GM12878 (cell line): ENCODE data around the gene TIGAR. TPM values are rescaled to one million over a fixed set of nuclear protein-coding genes. Genes with fewer than 3 reads are reported as not detected.

Experiments used
- ATAC-seq: fragments of 200-7000 bp; cut with Tn5 transposase; 3 replicates; pipeline ENCODE4 v1.9.1; 2020; ENCODE audit warnings: mild to moderate bottlenecking, moderate library complexity
- BruUV-seq: library from RNA; stranded (reverse); fragments of 400-500 nt; replicated peaks from 2 replicates; lab custom pipeline; 2021; lab: Mats Ljungman, UMichigan
- CTCF ChIA-PET: fragments of 300-600 bp; sonication (Branson Sonifier 250); formaldehyde crosslinking; extraction: SDS; loops from one replicate; lab custom pipeline; 2021; ENCODE audit warnings: inconsistent platforms; lab: Yijun Ruan, JAX
- POLR2A ChIA-PET: fragments of 350-600 bp; formaldehyde crosslinking; extraction: SDS; loops from one replicate; lab custom pipeline; 2021; ENCODE audit warnings: inconsistent platforms; lab: Charles Lee
- RAD21 ChIA-PET: fragments of 300-600 bp; sonication (Branson Sonifier 250); formaldehyde crosslinking; loops from one replicate; lab custom pipeline; 2023; ENCODE audit warnings: antibody characterized with exemption; ENCODE audit not compliant: unreplicated experiment; lab: Charles Lee
- SMC1A ChIA-PET: fragments of 300-600 bp; sonication (Branson Sonifier 250); formaldehyde crosslinking; loops from one replicate; lab custom pipeline; 2023; ENCODE audit not compliant: unreplicated experiment, uncharacterized antibody; lab: Charles Lee
- DNase-seq: peaks from one replicate; pipeline ENCODE4 v3.0.0-alpha.2; 2011; ENCODE audit warnings: low read depth, low spot score
- FAIRE-seq: peaks from 3 replicates; lab custom pipeline; 2011; peaks lifted over from hg19 to GRCh38; lab: Jason Lieb, UNC
- H2AFZ ChIP-seq: 2 replicates; pipeline ENCODE4 v1.6.0; 2011; ENCODE audit warnings: low read depth, low read length, control low read depth; ENCODE audit not compliant: control insufficient read depth
- H3K27ac ChIP-seq: 2 replicates; pipeline ENCODE4 v1.5.1; 2011; ENCODE audit warnings: control low read depth; ENCODE audit not compliant: control insufficient read depth, insufficient read depth
- H3K27me3 ChIP-seq, 2 experiments: replicated peaks in 1 of 2; 2 replicates each; pipeline versions ENCODE4 v1.6.0 to v1.6.1; 2011; ENCODE audit warnings: low read length in 1 of 2; ENCODE audit not compliant: control insufficient read depth in 2 of 2, insufficient read depth in 2 of 2
- H3K36me3 ChIP-seq, 2 experiments: 2 replicates each; pipeline ENCODE4 v1.5.1; 2011; ENCODE audit warnings: low read length in 1 of 2; ENCODE audit not compliant: control insufficient read depth in 2 of 2, insufficient read depth in 2 of 2
- H3K4me1 ChIP-seq: 2 replicates; pipeline ENCODE4 v1.6.1; 2011; ENCODE audit warnings: mild to moderate bottlenecking, low read length, moderate library complexity, mixed read lengths; ENCODE audit not compliant: control insufficient read depth, insufficient read depth
- H3K4me2 ChIP-seq: 2 replicates; pipeline ENCODE4 v1.6.0; 2011; ENCODE audit warnings: control low read depth; ENCODE audit not compliant: control insufficient read depth, insufficient read depth
- H3K4me3 ChIP-seq: fragments of 200-600 bp; sonication (generic); 2 replicates; pipeline ENCODE4 v1.5.1; 2016
- H3K79me2 ChIP-seq: 2 replicates; pipeline ENCODE4 v1.6.0; 2011; ENCODE audit warnings: low read length; ENCODE audit not compliant: control insufficient read depth, insufficient read depth
- H3K9ac ChIP-seq: 2 replicates; pipeline ENCODE4 v1.8.0; 2011; ENCODE audit warnings: low read length, control low read depth, mixed read lengths; ENCODE audit not compliant: control insufficient read depth, insufficient read depth
- H3K9me3 ChIP-seq: replicated peaks from 3 replicates; pipeline ENCODE4 v1.5.1; 2011; ENCODE audit warnings: mild to moderate bottlenecking, low read length; ENCODE audit not compliant: control insufficient read depth, insufficient read depth
- H4K20me1 ChIP-seq: 2 replicates; pipeline ENCODE4 v1.6.0; 2011; ENCODE audit not compliant: control insufficient read depth, insufficient read depth
- BHLHE40 ChIP-seq, 2 experiments: fragments of 450-650 bp in 1 of 2; IDR thresholded peaks; 2 replicates each; pipeline ENCODE4 v1.6.1; 2011 to 2017; ENCODE audit warnings: low read depth in 2 of 2, borderline replicate concordance in 1 of 2, improper control_type of control experiment in 1 of 2, low read length in 1 of 2, mild to moderate bottlenecking in 1 of 2
- CREM ChIP-seq: IDR thresholded peaks from 2 replicates; pipeline ENCODE4 v1.6.1; 2014; ENCODE audit warnings: antibody characterized with exemption, low read depth
- EED ChIP-seq: sonication (generic); IDR thresholded peaks from 2 replicates; pipeline ENCODE4 v1.6.1; 2016; ENCODE audit warnings: antibody characterized with exemption, low read depth
- FOXK2 ChIP-seq: fragments of 450-650 bp; IDR thresholded peaks from 2 replicates; pipeline ENCODE4 v1.6.1; 2017; ENCODE audit warnings: mild to moderate bottlenecking, moderate library complexity
- FOXM1 ChIP-seq: IDR thresholded peaks from 2 replicates; pipeline ENCODE4 v1.6.1; 2012; ENCODE audit warnings: low read depth, mild to moderate bottlenecking, inconsistent platforms, low read length, moderate library complexity
- GATAD2B ChIP-seq: fragments of 450-650 bp; conservative IDR thresholded peaks from 2 replicates; pipeline ENCODE4 v1.6.1; 2017; ENCODE audit warnings: low read depth, mild to moderate bottlenecking, moderate library complexity
- JUNB ChIP-seq: IDR thresholded peaks from 2 replicates; pipeline ENCODE4 v1.6.1; 2016; ENCODE audit warnings: antibody characterized with exemption, mild to moderate bottlenecking
- KAT2A ChIP-seq: conservative IDR thresholded peaks from 2 replicates; pipeline ENCODE4 v1.6.1; 2011; ENCODE audit warnings: low read depth, low read length; ENCODE audit not compliant: control insufficient read depth
- NFYA ChIP-seq: IDR thresholded peaks from 2 replicates; pipeline ENCODE4 v1.6.1; 2011; ENCODE audit warnings: low read depth, mild to moderate bottlenecking, low read length, improper control_type of control experiment, borderline replicate concordance
- NR2C2 ChIP-seq: IDR thresholded peaks from 2 replicates; pipeline ENCODE4 v1.6.1; 2011; ENCODE audit warnings: borderline replicate concordance, low read depth; ENCODE audit not compliant: control insufficient read depth, insufficient read length
- SMARCA5 ChIP-seq: fragments of 450-650 bp; IDR thresholded peaks from 2 replicates; pipeline ENCODE4 v1.6.1; 2017; ENCODE audit warnings: mild to moderate bottlenecking
- WGBS: methylation state at CpG from one replicate; pipeline ENCODE4 v1.1.6; 2016; ENCODE audit warnings: low lambda C conversion rate; ENCODE audit not compliant: insufficient replicate concordance, insufficient coverage; ENCODE audit errors: missing lambda C conversion rate; 5-methylcytosine and 5-hydroxymethylcytosine counted together
- in situ Hi-C: fragments of 300-500 bp; cut with MboI; formaldehyde crosslinking; loops from 9 replicates; pipeline ENCODE4 v1.14.3; 2018; ENCODE audit warnings: mixed read lengths
- intact Hi-C: fragments of 100-400 bp; cut with micrococcal nuclease; formaldehyde crosslinking; loops from one replicate; pipeline ENCODE4 v1.14.2; 2022; ENCODE audit not compliant: unreplicated experiment
- polyA plus RNA-seq, 11 experiments: library from polyadenylated mRNA; depleted of rRNA in 4 of 11; unstranded in 6 of 11; stranded (reverse) in 5 of 11; fragments of >200 nt; fragmentation: Nextera tagmentation in 4 of 11; fragmentation: Illumina TruSeq in 1 of 11; extraction: Ambion mirVana in 4 of 11; extraction: Trizol in 1 of 11; gene quantifications; 1 replicate in 1 of 11; 2 replicates in 10 of 11; pipeline versions ENCODE4 v1.2.1 to v1.2.3, GENCODE V29; 2011 to 2016; ENCODE audit warnings: inconsistent platforms in 2 of 11, missing spikeins in 2 of 11, low read depth in 1 of 11
- total RNA-seq, 4 experiments: library from RNA; depleted of rRNA in 3 of 4; stranded (reverse); fragments of >200 nt in 3 of 4; fragmentation: Illumina TruSeq in 1 of 4; extraction: Trizol in 1 of 4; gene quantifications; 2 replicates each; pipeline versions ENCODE4 v1.2.1 to v1.2.3, GENCODE V29; 2013 to 2021
- TF ChIP-seq, protein P1 (sequence below): IDR thresholded peaks from 2 replicates; pipeline ENCODE4 v1.6.1; 2011; ENCODE audit warnings: borderline replicate concordance, low read depth, mild to moderate bottlenecking, moderate library complexity, low read length; ENCODE audit not compliant: insufficient read depth, poor library complexity, severe bottlenecking

Gene TIGAR
- total and polyA plus RNA-seq, 10 of the 15 experiments (the other 5 are each of a cell fraction or from before 2014, with no cell fraction given), result 7.6 to 45.7 (median 16.5) TPM

DNA sequence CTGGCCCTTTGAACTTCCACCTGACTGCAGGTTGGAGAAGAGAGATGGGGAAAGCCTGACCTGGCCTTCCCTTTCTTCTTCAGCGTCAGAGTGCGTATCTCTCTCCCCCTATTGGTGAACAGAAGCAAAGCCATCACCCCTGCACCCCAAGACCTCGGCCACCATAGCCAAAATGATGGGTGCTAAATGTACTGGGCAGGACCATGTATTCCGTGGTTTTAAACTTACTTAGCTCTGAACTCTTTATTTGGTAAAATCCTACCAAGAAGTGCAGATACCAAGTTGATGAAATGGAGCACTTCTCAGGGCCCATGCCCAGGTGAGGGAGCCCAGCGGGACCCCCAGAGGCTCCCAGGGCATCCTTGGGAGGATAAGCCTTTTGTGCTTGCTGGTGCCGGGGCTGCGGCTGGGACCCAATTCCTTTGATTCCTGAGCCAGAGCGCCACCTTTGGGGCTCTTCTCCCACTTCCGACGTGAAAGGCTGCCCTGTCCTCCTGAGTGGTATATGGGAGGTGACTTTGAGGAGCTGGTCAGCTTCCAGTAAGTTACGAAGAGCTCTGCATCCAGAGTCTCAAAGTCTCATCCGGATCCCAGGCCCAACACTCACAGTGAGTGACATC lies 38.0 kb upstream of the TIGAR start (continued):
- no peak for TF ChIP-seq GATAD2B

DNA sequence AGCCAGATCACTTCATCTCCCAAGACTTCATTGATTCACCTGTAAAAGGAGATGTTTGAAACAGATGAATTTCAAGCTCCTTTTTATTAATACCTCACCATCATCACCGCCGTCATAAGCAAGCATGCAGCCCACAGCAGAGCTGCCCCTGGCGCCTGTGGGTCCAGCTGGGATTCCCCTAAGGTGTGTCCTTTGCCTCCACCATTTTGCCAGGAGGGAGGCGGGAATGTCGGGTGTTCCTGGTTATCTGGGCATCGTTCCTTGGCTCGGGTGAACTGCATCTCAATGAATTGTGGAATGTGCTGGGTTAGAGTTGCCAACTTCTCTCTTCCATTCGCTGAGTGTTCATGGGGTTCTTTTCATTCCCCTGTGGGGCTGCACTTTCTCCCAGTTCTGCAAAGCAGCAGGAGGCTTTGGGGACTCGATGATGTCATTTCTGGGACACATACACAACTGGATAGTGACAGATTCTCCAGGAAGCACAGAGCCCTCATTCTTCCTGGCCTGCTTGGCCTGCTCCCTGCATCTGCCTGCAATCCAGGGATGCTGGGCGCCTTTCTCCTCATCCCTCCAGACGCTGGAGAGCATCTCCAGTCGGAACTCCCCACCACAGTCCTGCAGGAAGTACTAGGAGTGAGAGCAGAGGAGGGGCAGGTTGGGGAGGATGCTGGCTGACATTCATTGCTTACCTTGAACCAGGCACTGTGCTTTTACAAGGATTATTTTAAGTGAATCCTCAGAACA lies 37.3 kb upstream of the TIGAR start:
- intact Hi-C loops (no loop called here), in situ Hi-C loops (no loop called here)
- POLR2A ChIA-PET, result no interaction called here
- no peak overlapping the region for H3K27ac ChIP-seq
- TF ChIP-seq SMARCA5 (no peak), FOXM1 (no peak), NR2C2 (no peak), BHLHE40 (IDR thresholded peaks at IDR 0.05; ENCODE audit: borderline replicate concordance in 1 of 2, low read depth in 2 of 2, low read length in 1 of 2) (no peak), FOXK2 (no peak), KAT2A (no peak), NFYA (no peak), CREM (no peak), JUNB (no peak), EED (no peak)
- TF ChIP-seq, protein P1, sequence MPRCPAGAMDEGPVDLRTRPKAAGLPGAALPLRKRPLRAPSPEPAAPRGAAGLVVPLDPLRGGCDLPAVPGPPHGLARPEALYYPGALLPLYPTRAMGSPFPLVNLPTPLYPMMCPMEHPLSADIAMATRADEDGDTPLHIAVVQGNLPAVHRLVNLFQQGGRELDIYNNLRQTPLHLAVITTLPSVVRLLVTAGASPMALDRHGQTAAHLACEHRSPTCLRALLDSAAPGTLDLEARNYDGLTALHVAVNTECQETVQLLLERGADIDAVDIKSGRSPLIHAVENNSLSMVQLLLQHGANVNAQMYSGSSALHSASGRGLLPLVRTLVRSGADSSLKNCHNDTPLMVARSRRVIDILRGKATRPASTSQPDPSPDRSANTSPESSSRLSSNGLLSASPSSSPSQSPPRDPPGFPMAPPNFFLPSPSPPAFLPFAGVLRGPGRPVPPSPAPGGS, result no peak
- no peak overlapping the region for H3K9ac ChIP-seq
- 84% methylated on average over 12 of the region's 12 CpGs for WGBS
- H3K4me1 ChIP-seq, result peaks cover 21% of the 10 kb centered on the region
- DNase-seq (no peak), FAIRE-seq (peak; percentile 49), ATAC-seq (no peak)
- H2AFZ ChIP-seq, result no peak overlapping the region
- no peaks in the 10 kb centered on the region for H3K9me3 ChIP-seq
- H3K79me2 ChIP-seq, result peaks cover 86% of the 10 kb centered on the region
- H3K4me2 ChIP-seq, result 0 out of 2 replicates have a peak overlapping the region, but pooled peaks have one; percentile 19
- no peak overlapping the region for H3K4me3 ChIP-seq
- CTCF ChIA-PET, result interaction anchor here (0.8 to 3.6 kb wide), 5 partner anchors 21 to 398 kb away, joined by 3 to 13 read pairs (median 4); no protein-coding TSS in a partner anchor
- RAD21 ChIA-PET, result interaction anchor here (0.6 kb wide), 1 partner anchor 12 kb away, joined by 3 read pairs; no protein-coding TSS in a partner anchor
- H3K27me3 ChIP-seq, result no peaks in the 10 kb centered on the region
- peaks cover 66 to 74% of the 10 kb centered on the region in 2 experiments for H3K36me3 ChIP-seq
- SMC1A ChIA-PET, result interaction anchor here (1.1 to 1.5 kb wide), 3 partner anchors 14 to 176 kb away, joined by 3 to 4 read pairs (median 4); no protein-coding TSS in a partner anchor
- peaks cover 30% of the 10 kb centered on the region for H4K20me1 ChIP-seq
- BruUV-seq, result no TSS peak
